GM10248 (cell line): ENCODE results near the gene ZNRD2.

Experiments
- CTCF ChIA-PET: fragments of 300-600 bp; sonication (Branson Sonifier 250); formaldehyde crosslinking; extraction: SDS; loops from one replicate; lab custom pipeline; 2021; ENCODE audit warnings: antibody characterized with exemption; lab: Yijun Ruan, JAX
- POLR2A ChIA-PET: fragments of 350-650 bp; sonication (Branson Sonifier 250); formaldehyde crosslinking; extraction: SDS; loops from one replicate; lab custom pipeline; 2020; ENCODE audit warnings: antibody characterized with exemption; lab: Yijun Ruan, JAX
- DNase-seq: peaks from one replicate; pipeline ENCODE4 v3.0.0; 2012; ENCODE audit errors: extremely low spot score
- TF ChIP-seq, protein P1 (sequence below): IDR thresholded peaks from 2 replicates; pipeline ENCODE4 v1.5.1; 2012; ENCODE audit warnings: mild to moderate bottlenecking, low read depth; ENCODE audit errors: extremely low read depth, missing control alignments, control extremely low read depth

ZNRD2 gene

DNA sequence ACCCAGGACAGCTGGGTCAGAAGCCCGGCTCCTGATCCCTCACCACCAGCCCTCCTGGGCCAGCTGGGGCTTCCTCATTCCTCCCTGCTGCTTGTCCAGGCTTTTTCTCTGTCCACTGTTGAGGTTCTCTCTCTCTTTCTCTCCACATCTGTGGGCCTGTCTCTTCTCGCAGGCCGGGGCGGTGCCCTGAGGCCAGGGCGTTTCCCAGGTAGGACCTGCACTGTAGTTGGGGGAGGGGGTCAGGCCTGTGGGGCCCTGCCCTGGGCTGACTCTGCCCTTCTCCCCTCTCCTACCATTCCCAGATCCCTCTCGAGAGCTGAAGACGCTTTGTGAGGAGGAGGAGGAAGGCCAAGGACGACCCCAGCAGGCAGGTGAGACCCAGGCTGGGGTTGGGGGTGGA, 10.5 kb downstream of the ZNRD2 start:
- DNase-seq: no peak
- POLR2A ChIA-PET: no interaction called here

DNA sequence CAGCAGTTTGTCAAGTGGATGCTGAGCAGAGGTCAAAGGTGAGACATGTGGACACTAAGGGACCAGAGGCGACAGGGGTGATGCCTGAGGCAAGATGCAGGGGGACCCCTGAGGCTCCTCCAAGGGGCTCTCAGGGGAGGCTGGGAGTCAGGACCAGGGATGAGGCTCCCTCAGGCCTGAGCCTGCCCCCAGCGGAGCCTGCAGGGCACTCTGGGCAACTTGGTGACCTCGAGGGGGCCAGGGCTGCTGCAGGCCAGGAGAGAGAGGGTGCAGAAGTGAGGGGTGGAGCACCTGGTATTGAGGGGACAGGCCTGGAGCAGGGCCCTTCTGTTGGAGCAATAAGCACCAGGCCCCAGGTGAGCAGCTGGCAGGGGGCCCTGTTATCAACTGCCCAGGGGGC, 11.7 kb downstream of the ZNRD2 start:
- CTCF ChIA-PET: interaction anchor here (2.6 to 22.1 kb wide), 3 partner anchors 10 to 41 kb away, joined by 10 to 351 read pairs (median 14); partner anchors contain the start of genes FAM89B, KCNK7, MAP3K11 and PCNX3
- POLR2A ChIA-PET: no interaction called here
- DNase-seq: no peak
- TF ChIP-seq, protein P1, sequence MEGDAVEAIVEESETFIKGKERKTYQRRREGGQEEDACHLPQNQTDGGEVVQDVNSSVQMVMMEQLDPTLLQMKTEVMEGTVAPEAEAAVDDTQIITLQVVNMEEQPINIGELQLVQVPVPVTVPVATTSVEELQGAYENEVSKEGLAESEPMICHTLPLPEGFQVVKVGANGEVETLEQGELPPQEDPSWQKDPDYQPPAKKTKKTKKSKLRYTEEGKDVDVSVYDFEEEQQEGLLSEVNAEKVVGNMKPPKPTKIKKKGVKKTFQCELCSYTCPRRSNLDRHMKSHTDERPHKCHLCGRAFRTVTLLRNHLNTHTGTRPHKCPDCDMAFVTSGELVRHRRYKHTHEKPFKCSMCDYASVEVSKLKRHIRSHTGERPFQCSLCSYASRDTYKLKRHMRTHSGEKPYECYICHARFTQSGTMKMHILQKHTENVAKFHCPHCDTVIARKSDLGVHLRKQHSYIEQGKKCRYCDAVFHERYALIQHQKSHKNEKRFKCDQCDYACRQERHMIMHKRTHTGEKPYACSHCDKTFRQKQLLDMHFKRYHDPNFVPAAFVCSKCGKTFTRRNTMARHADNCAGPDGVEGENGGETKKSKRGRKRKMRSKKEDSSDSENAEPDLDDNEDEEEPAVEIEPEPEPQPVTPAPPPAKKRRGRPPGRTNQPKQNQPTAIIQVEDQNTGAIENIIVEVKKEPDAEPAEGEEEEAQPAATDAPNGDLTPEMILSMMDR: no peak

More for the DNA sequence above, 10.5 kb downstream of the ZNRD2 start:
- TF ChIP-seq, protein P1: no peak
- CTCF ChIA-PET: interaction anchor here (2.6 to 22.1 kb wide), 3 partner anchors 8 to 40 kb away, joined by 10 to 351 read pairs (median 14); partner anchors contain the start of genes FAM89B, KCNK7, MAP3K11 and PCNX3

DNA sequence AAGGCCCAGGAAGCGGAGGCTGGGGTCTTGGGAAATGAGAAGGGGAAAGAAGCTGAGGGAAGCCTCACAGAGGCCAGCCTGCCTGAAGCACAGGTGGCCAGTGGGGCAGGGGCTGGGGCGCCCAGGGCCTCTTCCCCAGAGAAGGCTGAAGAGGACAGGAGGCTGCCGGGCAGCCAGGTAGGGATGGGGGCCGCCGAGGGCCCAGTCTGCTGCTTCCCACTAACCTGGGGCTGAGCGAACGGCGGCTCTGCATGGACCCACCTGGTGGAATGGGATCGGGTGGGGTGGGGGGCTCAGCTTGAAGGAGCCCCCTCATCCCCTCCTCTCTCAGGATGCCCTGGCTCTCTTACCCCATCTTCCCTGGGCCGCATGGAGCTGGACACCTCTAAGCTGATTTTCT, 13.3 kb downstream of the ZNRD2 start:
- no peak for DNase-seq
- TF ChIP-seq, protein P1: no peak
- CTCF ChIA-PET: interaction anchor here (0.8 to 22.1 kb wide), 2 partner anchors 20 to 42 kb away, joined by 3 to 351 read pairs; partner anchors contain the start of genes KCNK7, MAP3K11 and PCNX3
- POLR2A ChIA-PET: no interaction called here

DNA sequence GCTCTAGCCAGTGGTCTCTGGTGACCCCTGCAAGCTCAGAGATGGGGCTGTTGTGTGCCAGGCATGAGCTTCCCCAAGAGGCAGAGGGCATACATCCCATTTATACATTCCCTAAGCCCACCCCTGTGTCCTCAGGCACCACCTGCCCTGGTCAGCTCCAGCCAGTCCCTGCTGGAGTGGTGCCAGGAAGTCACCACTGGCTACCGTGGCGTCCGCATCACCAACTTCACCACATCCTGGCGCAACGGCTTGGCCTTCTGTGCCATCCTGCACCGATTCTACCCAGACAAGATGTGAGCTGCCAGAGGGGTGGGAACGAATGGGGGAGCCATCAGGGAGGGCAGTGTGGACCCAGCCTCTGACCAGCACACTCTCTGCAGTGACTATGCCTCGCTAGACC, 13.8 kb downstream of the ZNRD2 start:
- CTCF ChIA-PET: interaction anchor here (0.8 to 22.1 kb wide), 2 partner anchors 19 to 43 kb away, joined by 3 to 351 read pairs; partner anchors contain the start of genes KCNK7, MAP3K11 and PCNX3
- TF ChIP-seq, protein P1: no peak
- no peak for DNase-seq
- POLR2A ChIA-PET: interaction anchor here (0.6 kb wide), 1 partner anchor 264 kb away, joined by 3 read pairs; no protein-coding TSS in a partner anchor

DNA sequence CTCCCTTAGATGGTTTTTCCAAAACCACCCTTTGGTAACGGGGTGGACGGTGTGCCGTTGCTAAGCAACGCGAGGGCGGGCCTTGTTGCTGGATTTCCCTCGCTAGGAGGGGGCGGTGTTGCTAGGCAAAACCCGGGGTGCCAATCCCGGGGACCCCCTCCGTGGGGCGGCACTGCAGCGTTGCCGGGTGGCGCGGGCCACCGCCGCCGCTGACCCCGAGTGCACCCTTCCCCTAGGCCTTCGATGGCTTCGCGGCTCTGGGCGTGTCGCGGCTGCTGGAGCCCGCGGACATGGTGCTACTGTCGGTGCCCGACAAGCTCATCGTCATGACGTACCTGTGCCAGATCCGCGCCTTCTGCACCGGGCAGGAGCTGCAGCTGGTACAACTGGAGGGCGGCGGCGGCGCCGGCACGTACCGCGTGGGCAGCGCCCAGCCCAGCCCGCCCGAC, 14.5 kb downstream of the ZNRD2 start:
- ChIA-PET POLR2A (no interaction called here), CTCF (interaction anchor here (6.8 to 22.1 kb wide), 2 partner anchors 13 to 19 kb away, joined by 65 to 351 read pairs; partner anchors contain the start of genes FAM89B, KCNK7, MAP3K11 and PCNX3)
- TF ChIP-seq, protein P1: no peak
- DNase-seq: no peak

- ChIA-PET POLR2A (interaction anchor here (1.0 kb wide), 1 partner anchor 9 kb away, joined by 5 read pairs; the partner anchor contains the start of gene EHBP1L1), CTCF (interaction anchor here (1.4 to 22.1 kb wide), 5 partner anchors 9 to 195 kb away, joined by 4 to 351 read pairs (median 58); partner anchors contain the start of genes AP5B1, EHBP1L1, FAM89B and KCNK7)
- TF ChIP-seq, protein P1: no peak
- DNase-seq: no peak
Observed at GRCh38 chr11:65585396-65586246, 15.3 kb downstream of the ZNRD2 start.
